Activated T-helper 1 cell treated with anti-CD3 and anti-CD28 coated beads, Interleukin-12 subunit alpha, Interleukin-12 subunit beta, Interleukin-2, Interleukin-4 antibody, amounts not matched to agents 30 ng/mL and 10 ng/mL and 1 ng/mL, durations not matched to agents 14 hours and 24 hours and 36 hours (primary cell): ENCODE data around the gene MTIF2. TPM values are rescaled to one million over a fixed set of nuclear protein-coding genes. Genes with fewer than 3 reads are reported as not detected.
"Not testable (repeated sequence)": the region's sequence is repeated elsewhere in the genome, so short reads cannot be mapped to it uniquely, and the experiment has no call there.

ENCODE experiments used
- DNase-seq: peaks from one replicate; pipeline ENCODE4 v3.0.0; 2021; ENCODE audit warnings: low spot score
- H3K27ac Mint-ChIP-seq: one replicate; pipeline ENCODE4 v1.8.0; 2021; ENCODE audit warnings: mild to moderate bottlenecking, mixed read lengths
- H3K27me3 Mint-ChIP-seq: one replicate; pipeline ENCODE4 v1.8.0; 2022; ENCODE audit warnings: mild to moderate bottlenecking, moderate library complexity, mixed read lengths; ENCODE audit not compliant: insufficient read depth
- H3K36me3 Mint-ChIP-seq: one replicate; pipeline ENCODE4 v1.8.0; 2021; ENCODE audit warnings: low read depth, mixed read lengths
- H3K4me1 Mint-ChIP-seq: one replicate; pipeline ENCODE4 v1.8.0; 2021; ENCODE audit warnings: low read depth, mixed read lengths
- H3K4me3 Mint-ChIP-seq: one replicate; pipeline ENCODE4 v1.8.0; 2021; ENCODE audit warnings: mild to moderate bottlenecking, moderate library complexity, mixed read lengths
- H3K9me3 Mint-ChIP-seq: one replicate; pipeline ENCODE4 v1.8.0; 2021; ENCODE audit warnings: mixed read lengths
- intact Hi-C: fragments of 100-400 bp; cut with micrococcal nuclease; formaldehyde crosslinking; loops from one replicate; pipeline ENCODE4 v1.15.1; 2024
- total RNA-seq: library from RNA; stranded (reverse); gene quantifications from 2 replicates; pipeline ENCODE4 v1.2.3, GENCODE V29; 2022

Gene MTIF2
- total RNA-seq, 1 donor from 2014 or later = 44.1 TPM

DNA sequence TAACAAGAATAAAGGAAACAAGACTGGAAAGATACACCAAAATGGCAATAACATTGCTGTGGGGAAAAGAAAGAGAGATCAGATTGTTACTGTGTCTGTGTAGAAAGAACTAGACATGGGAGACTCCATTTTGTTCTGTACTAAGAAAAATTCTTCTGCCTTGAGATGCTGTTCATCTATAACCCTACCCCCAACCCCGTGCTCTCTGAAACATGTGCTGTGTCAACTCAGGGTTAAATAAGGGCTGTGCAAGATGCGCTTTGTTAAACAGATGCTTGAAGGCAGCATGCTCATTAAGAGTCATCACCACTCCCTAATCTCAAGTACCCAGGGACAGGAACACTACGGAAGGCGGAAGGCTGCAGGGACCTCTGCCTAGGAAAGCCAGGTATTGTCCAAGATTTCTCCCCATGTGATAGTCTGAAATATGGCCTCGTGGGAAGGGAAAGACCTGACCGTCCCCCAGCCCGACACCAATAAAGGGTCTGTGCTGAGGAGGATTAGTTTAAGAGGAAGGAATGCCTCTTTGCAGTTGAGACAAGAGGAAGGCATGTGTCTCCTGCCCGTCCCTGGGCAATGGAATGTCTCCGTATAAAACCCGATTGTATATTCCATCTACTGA lies 10.3 kb upstream of the MTIF2 start:
- not testable (repeated sequence) for H3K9me3 Mint-ChIP-seq, DNase-seq

DNA sequence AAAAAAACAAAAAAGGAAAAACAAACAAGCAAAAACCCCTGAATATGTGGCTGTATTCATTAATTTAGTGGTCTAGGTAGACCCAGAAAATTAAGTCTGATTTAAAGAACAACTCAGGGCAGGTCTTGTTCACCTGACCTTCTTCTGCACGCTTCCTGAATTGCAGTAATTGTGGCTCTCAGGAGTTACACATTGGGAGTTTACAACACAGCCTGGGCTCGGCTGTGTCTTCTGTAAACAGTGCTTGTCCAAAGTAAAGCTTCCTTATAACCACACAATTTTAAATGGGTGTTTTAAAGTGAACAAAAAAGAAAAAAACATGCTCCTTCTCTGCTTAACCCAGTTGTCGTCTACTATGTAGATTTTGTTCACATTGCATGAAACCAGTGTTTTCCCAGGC lies 8.3 kb upstream of the MTIF2 start:
- Mint-ChIP-seq H3K4me3 (no peak overlapping the region), H3K27ac (no peak overlapping the region), H3K4me1 (no peaks in the 10 kb centered on the region), H3K9me3 (no peaks in the 10 kb centered on the region), H3K36me3 (no peaks in the 10 kb centered on the region), H3K27me3 (peaks cover 2% of the 10 kb centered on the region)
- intact Hi-C loops = no loop called here
- DNase-seq = no peak

More for the DNA sequence above, 10.3 kb upstream of the MTIF2 start:
- H3K36me3 Mint-ChIP-seq, H3K4me3 Mint-ChIP-seq, H3K27me3 Mint-ChIP-seq, intact Hi-C loops, H3K27ac Mint-ChIP-seq: not testable (repeated sequence)
- H3K4me1 Mint-ChIP-seq = peaks cover 12% of the 10 kb centered on the region

DNA sequence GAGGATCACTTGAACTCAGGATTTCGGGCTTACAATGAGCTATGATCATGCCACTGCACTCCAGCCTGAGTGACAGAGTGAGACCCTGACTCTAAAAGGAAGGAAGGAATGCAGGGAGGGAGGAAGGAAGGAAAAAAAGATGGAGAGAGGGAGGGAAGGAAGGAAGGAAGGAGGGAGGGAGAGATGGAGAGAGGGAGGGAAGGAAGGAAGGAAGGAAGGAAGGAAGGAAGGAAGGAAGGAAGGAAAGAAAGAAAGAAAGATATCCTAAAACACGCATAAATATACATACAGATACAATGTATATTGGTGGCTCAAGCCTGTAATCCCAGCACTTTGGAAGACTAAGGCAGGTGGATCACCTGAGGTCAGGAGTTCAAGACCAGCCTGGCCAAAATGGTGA lies 5.3 kb upstream of the MTIF2 start:
- intact Hi-C loops, H3K9me3 Mint-ChIP-seq, H3K4me3 Mint-ChIP-seq, H3K36me3 Mint-ChIP-seq, H3K27me3 Mint-ChIP-seq, H3K27ac Mint-ChIP-seq, DNase-seq: not testable (repeated sequence)
- H3K4me1 Mint-ChIP-seq = peaks cover 14% of the 10 kb centered on the region

DNA sequence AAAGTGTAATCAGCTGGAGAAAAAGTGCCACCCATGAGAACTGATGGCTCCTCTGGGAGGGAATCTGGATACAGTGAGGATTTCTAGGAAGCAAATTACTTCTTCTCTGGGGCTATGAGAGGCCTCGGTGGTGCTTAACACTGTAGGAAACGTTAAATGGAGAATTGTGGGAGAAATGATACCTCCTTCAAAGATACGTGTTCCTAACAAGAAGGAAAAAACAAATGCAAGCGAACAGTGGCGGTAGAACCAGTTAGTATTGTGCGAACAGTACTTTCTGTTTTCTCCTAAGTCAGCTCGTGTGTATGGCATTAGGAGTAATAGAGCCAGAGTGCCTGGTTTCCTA lies 587 bp upstream of the MTIF2 start:
- no peak for DNase-seq
- H3K36me3 Mint-ChIP-seq = peaks cover 2% of the 10 kb centered on the region
- peak overlapping the region; percentile 85 for H3K27ac Mint-ChIP-seq
- peak overlapping the region; percentile 93 for H3K4me3 Mint-ChIP-seq
- no peaks in the 10 kb centered on the region for H3K27me3 Mint-ChIP-seq
- intact Hi-C loops = loop anchor here (1.0 to 2.0 kb wide), 9 partner anchors 13 to 348 kb away; partner anchors contain the start of genes CCDC88A, CLHC1, PPP4R3B and RPS27A
- H3K9me3 Mint-ChIP-seq = no peaks in the 10 kb centered on the region
- peaks cover 14% of the 10 kb centered on the region for H3K4me1 Mint-ChIP-seq

DNA sequence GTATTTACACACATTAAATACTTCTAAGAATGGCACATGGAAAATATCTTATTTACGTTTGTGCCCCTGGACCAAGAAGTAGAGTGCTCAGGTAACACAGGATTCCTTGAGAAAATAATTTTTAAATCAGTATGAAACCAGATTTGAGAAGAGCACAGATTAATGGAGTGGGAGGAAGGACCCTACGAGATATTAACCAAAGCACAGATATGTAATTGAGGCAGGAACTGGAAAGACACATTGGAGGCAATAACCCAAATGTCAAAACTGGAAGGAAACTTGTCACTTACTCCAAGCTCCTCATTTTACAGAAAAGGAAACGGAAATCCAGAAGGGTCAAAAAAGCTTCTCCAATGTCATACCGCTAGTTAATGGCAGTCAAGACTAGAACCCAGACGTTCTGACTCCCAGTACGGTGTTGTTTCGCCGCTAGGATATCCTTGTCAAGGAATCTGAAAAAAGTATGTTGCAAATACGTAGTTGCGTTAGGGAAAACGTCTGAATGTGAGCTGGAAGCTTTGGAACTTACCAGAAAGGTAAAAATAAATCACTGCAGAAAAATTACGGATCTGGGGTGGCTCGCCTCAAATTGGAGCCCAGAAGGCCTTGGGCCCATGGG lies 634 bp downstream of the MTIF2 start:
- DNase-seq = no peak
- no peaks in the 10 kb centered on the region for H3K9me3 Mint-ChIP-seq
- H3K4me1 Mint-ChIP-seq = peaks cover 14% of the 10 kb centered on the region
- H3K27ac Mint-ChIP-seq = peak overlapping the region; percentile 85
- H3K36me3 Mint-ChIP-seq = peaks cover 4% of the 10 kb centered on the region
- peak overlapping the region; percentile 93 for H3K4me3 Mint-ChIP-seq
- intact Hi-C loops = loop anchor here (2.0 kb wide), 2 partner anchors 46 to 252 kb away; no protein-coding TSS in a partner anchor
- H3K27me3 Mint-ChIP-seq = no peaks in the 10 kb centered on the region

DNA sequence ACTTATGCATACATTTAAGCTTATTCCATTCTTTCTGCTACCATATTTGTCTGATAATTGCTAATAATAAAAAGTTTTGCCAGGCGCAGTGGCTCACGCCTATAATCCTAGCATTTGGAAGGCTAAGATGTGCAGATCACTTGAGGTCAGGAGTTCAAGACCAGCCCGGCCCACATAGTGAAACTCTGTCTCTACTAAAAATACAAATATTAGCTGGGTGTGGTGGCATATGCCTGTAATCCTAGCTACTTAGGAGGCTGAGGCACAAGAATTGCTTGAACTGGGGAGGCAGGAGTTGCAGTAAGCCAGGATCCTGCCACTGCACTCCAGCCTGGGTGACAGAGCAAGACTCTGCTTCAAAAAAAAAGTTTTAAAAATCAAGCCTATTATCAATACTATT lies 9.4 kb downstream of the MTIF2 start:
- H3K9me3 Mint-ChIP-seq, H3K4me1 Mint-ChIP-seq, H3K27ac Mint-ChIP-seq, H3K27me3 Mint-ChIP-seq, intact Hi-C loops, DNase-seq, H3K4me3 Mint-ChIP-seq: not testable (repeated sequence)
- peaks cover 10% of the 10 kb centered on the region for H3K36me3 Mint-ChIP-seq

DNA sequence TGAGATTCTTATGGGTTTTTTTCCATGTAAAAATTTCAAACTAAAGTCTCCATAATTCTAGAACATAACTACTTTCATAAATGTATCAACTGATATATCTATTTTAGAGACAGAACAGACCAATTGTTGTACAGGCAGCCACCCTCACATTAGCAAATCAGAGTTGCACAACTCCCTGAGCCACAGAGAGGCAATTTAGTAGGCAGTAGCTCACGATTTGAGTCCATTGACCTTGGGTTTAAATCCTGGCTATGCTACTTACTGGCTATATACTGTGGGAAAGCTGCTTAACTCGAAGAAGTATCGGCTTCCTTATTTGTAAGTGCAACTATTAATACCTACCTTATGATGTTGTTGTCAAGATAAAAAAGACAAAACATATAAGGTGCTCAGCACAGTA lies 16.2 kb downstream of the MTIF2 start:
- H3K4me3 Mint-ChIP-seq = no peak overlapping the region
- DNase-seq = no peak

DNA sequence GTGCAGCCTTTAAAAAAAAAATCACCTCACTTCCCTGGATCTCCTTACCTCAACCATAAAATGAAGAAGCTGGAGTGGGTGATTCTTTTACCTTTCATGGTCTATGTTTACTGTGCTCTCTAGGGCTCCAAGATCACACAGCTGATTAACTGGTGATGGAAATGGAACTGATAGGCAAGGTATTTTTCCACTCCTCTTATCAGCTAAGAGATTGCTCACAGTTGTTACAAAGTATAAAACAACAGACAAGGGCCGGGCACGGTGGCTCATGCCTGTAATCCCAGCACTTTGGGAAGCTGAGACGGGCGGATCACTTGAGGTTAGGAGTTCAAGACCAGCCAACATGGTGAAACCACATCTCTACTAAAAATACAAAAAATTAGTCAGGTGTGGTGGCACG lies 22.0 kb downstream of the MTIF2 start:
- DNase-seq = no peak
- peaks cover 27% of the 10 kb centered on the region for H3K36me3 Mint-ChIP-seq
- no peak overlapping the region for H3K27ac Mint-ChIP-seq
- no peak overlapping the region for H3K4me3 Mint-ChIP-seq
- intact Hi-C loops = no loop called here
- no peaks in the 10 kb centered on the region for H3K4me1 Mint-ChIP-seq
- H3K9me3 Mint-ChIP-seq = no peaks in the 10 kb centered on the region
- H3K27me3 Mint-ChIP-seq = no peaks in the 10 kb centered on the region

More for the DNA sequence above, 16.2 kb downstream of the MTIF2 start:
- H3K27ac Mint-ChIP-seq = no peak overlapping the region
- no peaks in the 10 kb centered on the region for H3K4me1 Mint-ChIP-seq
- H3K36me3 Mint-ChIP-seq = peaks cover 18% of the 10 kb centered on the region
- no peaks in the 10 kb centered on the region for H3K27me3 Mint-ChIP-seq
- no peaks in the 10 kb centered on the region for H3K9me3 Mint-ChIP-seq
- intact Hi-C loops = no loop called here

DNA sequence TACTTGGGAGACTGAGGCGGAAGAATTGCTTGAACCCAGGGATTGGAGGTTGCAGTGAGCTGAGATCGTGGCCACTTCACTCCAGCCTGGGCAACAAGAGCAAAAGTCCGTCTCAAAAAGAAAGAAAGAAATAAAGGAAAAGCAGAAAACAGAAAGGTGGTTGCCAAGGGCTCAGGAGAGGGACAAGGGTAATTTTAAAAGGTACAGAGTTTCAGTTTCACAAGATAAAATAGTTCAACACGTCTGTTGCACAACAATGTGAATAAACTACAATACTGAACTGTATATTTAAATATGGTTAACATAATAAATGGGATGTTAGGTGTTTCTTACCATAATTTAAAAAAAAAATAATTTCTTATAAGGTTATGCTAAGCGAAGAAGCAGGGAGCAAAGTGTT lies 23.6 kb downstream of the MTIF2 start:
- no peaks in the 10 kb centered on the region for H3K27me3 Mint-ChIP-seq
- H3K36me3 Mint-ChIP-seq = peaks cover 20% of the 10 kb centered on the region
- DNase-seq = no peak
- no peak overlapping the region for H3K27ac Mint-ChIP-seq
- H3K4me1 Mint-ChIP-seq = no peaks in the 10 kb centered on the region
- intact Hi-C loops = no loop called here
- H3K4me3 Mint-ChIP-seq = no peak overlapping the region
- no peaks in the 10 kb centered on the region for H3K9me3 Mint-ChIP-seq

DNA sequence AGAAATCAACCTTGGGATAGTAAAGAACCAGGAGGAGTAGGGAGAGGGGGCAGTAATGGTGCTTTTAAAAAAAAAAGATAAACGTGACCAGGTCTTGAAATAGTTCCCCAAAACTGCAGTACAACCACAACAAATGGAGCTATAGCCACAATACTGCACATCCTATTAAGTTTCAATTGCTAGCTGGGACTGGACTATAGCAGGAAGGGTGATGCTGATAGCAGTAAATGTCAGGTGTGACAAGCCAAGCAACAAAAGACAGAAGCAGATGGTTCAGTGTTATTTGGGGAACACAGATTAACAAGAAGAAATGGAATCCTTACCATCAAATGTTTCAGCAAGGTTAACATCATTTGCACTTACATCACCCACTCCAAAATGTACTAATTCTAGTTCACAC lies 26.4 kb downstream of the MTIF2 start:
- intact Hi-C loops = no loop called here
- Mint-ChIP-seq H3K9me3 (no peaks in the 10 kb centered on the region), H3K4me1 (peaks cover 6% of the 10 kb centered on the region), H3K4me3 (no peak overlapping the region), H3K36me3 (peaks cover 29% of the 10 kb centered on the region), H3K27ac (no peak overlapping the region), H3K27me3 (no peaks in the 10 kb centered on the region)
- no peak for DNase-seq

DNA sequence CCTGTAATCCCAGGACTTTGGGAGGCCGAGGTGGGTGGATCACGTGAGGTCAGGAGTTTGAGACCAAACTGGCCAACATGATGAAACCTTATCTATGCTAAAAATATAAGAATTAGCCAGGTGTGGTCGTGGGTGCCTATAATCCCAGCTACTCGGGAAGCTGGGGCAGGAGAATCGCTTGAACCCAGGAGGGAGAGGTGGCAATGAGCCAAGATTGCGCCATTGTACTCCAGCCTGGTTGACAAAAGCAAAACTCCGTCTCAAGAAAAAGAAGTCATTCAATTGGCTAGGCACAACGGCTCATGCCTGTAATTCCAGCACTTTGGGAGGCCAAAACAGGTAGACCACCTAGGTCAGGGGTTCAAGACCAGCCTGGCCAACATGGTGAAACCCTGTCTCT lies 27.4 kb downstream of the MTIF2 start:
- peaks cover 25% of the 10 kb centered on the region for H3K36me3 Mint-ChIP-seq
- H3K4me3 Mint-ChIP-seq, H3K4me1 Mint-ChIP-seq, H3K27ac Mint-ChIP-seq, DNase-seq, intact Hi-C loops, H3K9me3 Mint-ChIP-seq, H3K27me3 Mint-ChIP-seq: not testable (repeated sequence)

DNA sequence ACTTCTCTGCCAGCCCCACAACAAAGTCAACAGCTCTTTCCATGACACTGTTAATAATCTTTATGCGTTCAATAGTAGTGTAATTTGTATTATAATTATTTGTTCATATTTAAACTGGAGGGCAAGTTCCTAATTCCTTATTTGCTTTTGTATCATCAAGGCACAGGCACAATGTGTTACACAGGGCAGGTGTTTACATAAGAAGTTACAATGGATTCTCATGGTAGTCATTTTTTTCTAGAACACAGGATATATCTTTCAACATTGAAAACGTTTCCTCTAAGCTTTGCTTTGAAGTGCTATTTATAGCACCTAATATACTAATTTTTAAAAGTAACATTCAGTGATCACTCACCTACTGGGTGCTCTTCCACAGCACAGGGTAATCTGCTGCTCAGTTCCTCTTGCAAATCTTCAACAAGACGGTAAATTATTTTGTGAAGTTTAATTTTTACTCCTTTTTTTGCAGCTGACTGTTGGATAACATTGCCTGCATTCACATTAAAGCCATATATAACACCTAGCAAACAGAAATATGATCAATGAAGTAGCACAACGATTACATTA lies 29.3 kb downstream of the MTIF2 start:
- no peaks in the 10 kb centered on the region for H3K9me3 Mint-ChIP-seq
- intact Hi-C loops = loop anchor here (10.0 kb wide), 1 partner anchor 225 kb away; no protein-coding TSS in a partner anchor
- H3K36me3 Mint-ChIP-seq = peaks cover 30% of the 10 kb centered on the region
- H3K4me3 Mint-ChIP-seq = no peak overlapping the region
- no peak for DNase-seq
- no peaks in the 10 kb centered on the region for H3K27me3 Mint-ChIP-seq
- H3K27ac Mint-ChIP-seq = no peak overlapping the region
- peaks cover 14% of the 10 kb centered on the region for H3K4me1 Mint-ChIP-seq

DNA sequence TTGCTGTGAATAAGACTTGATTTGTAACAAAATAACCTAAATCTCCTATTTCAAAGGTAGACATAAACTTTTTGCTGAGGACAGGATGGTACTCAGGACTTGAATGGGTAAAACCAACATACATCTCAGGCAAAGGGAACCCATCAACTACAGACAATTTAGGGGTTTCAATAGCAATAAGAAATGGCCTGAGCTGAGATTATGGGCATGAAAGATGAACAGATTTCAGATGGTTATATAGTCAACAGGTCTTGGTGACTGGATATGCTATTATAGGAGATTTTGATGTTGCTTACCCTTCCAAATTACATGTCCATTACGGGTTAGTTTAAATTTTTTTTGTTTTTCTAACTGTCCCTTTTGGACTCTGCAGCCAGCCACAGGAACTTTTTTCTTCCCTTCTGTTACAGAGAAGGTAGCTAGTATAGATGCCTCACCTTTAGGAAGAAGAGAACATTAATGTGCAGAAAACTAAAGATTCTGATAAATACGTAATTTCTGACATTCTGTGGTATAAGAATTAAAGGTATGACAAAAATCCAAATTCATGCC lies 32.0 kb downstream of the MTIF2 start:
- intact Hi-C loops = loop anchor here (10.0 kb wide), 1 partner anchor 222 kb away; no protein-coding TSS in a partner anchor
- peaks cover 30% of the 10 kb centered on the region for H3K4me1 Mint-ChIP-seq
- H3K9me3 Mint-ChIP-seq = no peaks in the 10 kb centered on the region
- DNase-seq = no peak
- H3K27me3 Mint-ChIP-seq = no peaks in the 10 kb centered on the region
- H3K4me3 Mint-ChIP-seq = no peak overlapping the region
- no peak overlapping the region for H3K27ac Mint-ChIP-seq
- peaks cover 41% of the 10 kb centered on the region for H3K36me3 Mint-ChIP-seq
